H1 (cell line): ENCODE measurements around the gene NLRP7. TPM values are rescaled to one million over a fixed set of nuclear protein-coding genes. Genes with fewer than 3 reads are reported as not detected.
A peak's percentile ranks its signal among the peaks of the same experiment; 100 is the strongest.

Experiments used
- CTCF ChIA-PET: fragments of 300-600 bp; sonication (Branson Sonifier 250); formaldehyde crosslinking; loops from one replicate; lab custom pipeline; 2021; ENCODE audit not compliant: partially characterized antibody; lab: Charles Lee
- POLR2A ChIA-PET: fragments of 300-600 bp; sonication (Branson Sonifier 250); formaldehyde crosslinking; loops from one replicate; lab custom pipeline; 2021; ENCODE audit warnings: inconsistent platforms; ENCODE audit not compliant: partially characterized antibody; lab: Charles Lee
- DNase-seq, 2 experiments: peaks; one replicate each; pipeline versions ENCODE4 v3.0.0 to v3.0.0-alpha.2; 2010 to 2022; ENCODE audit warnings: low spot score in 2 of 2, low read depth in 1 of 2, mixed read lengths in 1 of 2
- FAIRE-seq: peaks from 2 replicates; lab custom pipeline; 2011; peaks lifted over from hg19 to GRCh38; lab: Jason Lieb, UNC
- H2AFZ ChIP-seq: 2 replicates; pipeline ENCODE4 v1.8.1; 2012; ENCODE audit warnings: low read length, inconsistent platforms
- H2AK5ac ChIP-seq: 2 replicates; pipeline ENCODE4 v1.6.1; 2013; ENCODE audit warnings: low read depth, low read length
- H2BK120ac ChIP-seq: replicated peaks from 2 replicates; pipeline ENCODE3; 2013; ENCODE audit warnings: low read depth, low read length, inconsistent platforms
- H2BK12ac ChIP-seq: 2 replicates; pipeline ENCODE4 v1.6.1; 2013; ENCODE audit warnings: low read depth, low read length
- H2BK15ac ChIP-seq: 2 replicates; pipeline ENCODE4 v1.6.1; 2013; ENCODE audit warnings: low read length
- H2BK20ac ChIP-seq: 2 replicates; pipeline ENCODE4 v1.6.1; 2013; ENCODE audit warnings: low read length
- H2BK5ac ChIP-seq: 2 replicates; pipeline ENCODE4 v1.6.1; 2013; ENCODE audit warnings: low read depth, low read length
- H3K14ac ChIP-seq: 2 replicates; pipeline ENCODE4 v1.6.1; 2013; ENCODE audit warnings: inconsistent platforms; ENCODE audit not compliant: insufficient read length
- H3K18ac ChIP-seq: 2 replicates; pipeline ENCODE4 v1.6.1; 2013; ENCODE audit warnings: low read length; ENCODE audit errors: extremely low read depth
- H3K23ac ChIP-seq: 2 replicates; pipeline ENCODE4 v1.6.1; 2013; ENCODE audit warnings: inconsistent platforms; ENCODE audit not compliant: insufficient read length
- H3K23me2 ChIP-seq: 2 replicates; pipeline ENCODE4 v1.6.1; 2013; ENCODE audit warnings: low read depth, low read length
- H3K27ac ChIP-seq: 2 replicates; pipeline ENCODE4 v1.6.1; 2011; ENCODE audit warnings: low read depth, low read length, inconsistent platforms
- H3K27me3 ChIP-seq, 4 experiments: replicated peaks in 1 of 4; 1 replicate in 1 of 4; 2 replicates in 3 of 4; pipeline versions ENCODE4 v1.6.1 to v1.8.1; 2011 to 2013; ENCODE audit warnings: low read length in 3 of 4, mild to moderate bottlenecking in 3 of 4, inconsistent platforms in 2 of 4, mixed read lengths in 2 of 4, moderate library complexity in 1 of 4; ENCODE audit not compliant: control insufficient read depth in 3 of 4, insufficient read depth in 3 of 4; ENCODE audit errors: extremely low read depth in 1 of 4
- H3K36me3 ChIP-seq, 4 experiments: 2 replicates each; pipeline versions ENCODE4 v1.6.1 to v1.8.1; 2011 to 2013; ENCODE audit warnings: mild to moderate bottlenecking in 4 of 4, low read length in 3 of 4, moderate library complexity in 2 of 4, control low read depth in 1 of 4, inconsistent platforms in 1 of 4; ENCODE audit not compliant: insufficient read depth in 4 of 4, control insufficient read depth in 2 of 4
- H3K4ac ChIP-seq: replicated peaks from 2 replicates; pipeline ENCODE3; 2013; ENCODE audit warnings: low read length, low read depth, mixed read lengths, inconsistent platforms; ENCODE audit not compliant: insufficient read length
- H3K4me1 ChIP-seq, 4 experiments: replicated peaks in 1 of 4; 1 replicate in 1 of 4; 2 replicates in 3 of 4; pipeline versions ENCODE4 v1.6.1 to v1.8.1; 2011 to 2013; ENCODE audit warnings: low read length in 3 of 4, inconsistent platforms in 2 of 4, mixed read lengths in 1 of 4; ENCODE audit not compliant: insufficient read depth in 4 of 4, control insufficient read depth in 3 of 4
- H3K4me2 ChIP-seq, 2 experiments: 2 replicates each; pipeline versions ENCODE4 v1.6.1 to v1.8.1; 2011 to 2013; ENCODE audit warnings: low read depth in 2 of 2, low read length in 2 of 2, control low read depth in 1 of 2, inconsistent platforms in 1 of 2, mild to moderate bottlenecking in 1 of 2; ENCODE audit not compliant: insufficient read depth in 1 of 2
- H3K4me3 ChIP-seq, 4 experiments: fragments of 200-600, 300-600 bp in 1 of 4; sonication (generic), shearing (Covaris generic), sonication (Bioruptor Twin) in 1 of 4; 2 replicates each; pipeline versions ENCODE4 v1.5.1 to v1.8.1; 2011 to 2016; ENCODE audit warnings: low read length in 4 of 4, low read depth in 3 of 4, control low read depth in 2 of 4, inconsistent platforms in 2 of 4, mild to moderate bottlenecking in 2 of 4, mixed read lengths in 1 of 4, moderate library complexity in 1 of 4; ENCODE audit not compliant: insufficient read depth in 2 of 4; ENCODE audit errors: extremely low read depth in 1 of 4
- H3K56ac ChIP-seq: replicated peaks from 2 replicates; pipeline ENCODE3; 2013; ENCODE audit warnings: low read depth, mild to moderate bottlenecking, mixed read lengths, low read length, inconsistent platforms; ENCODE audit not compliant: insufficient read length
- H3K79me1 ChIP-seq: 2 replicates; pipeline ENCODE4 v1.6.1; 2013; ENCODE audit warnings: low read depth, low read length, control low read depth
- H3K79me2 ChIP-seq, 2 experiments: 2 replicates each; pipeline versions ENCODE4 v1.6.1 to v1.8.1; 2012 to 2013; ENCODE audit warnings: low read length in 2 of 2, mild to moderate bottlenecking in 2 of 2, inconsistent platforms in 1 of 2; ENCODE audit not compliant: insufficient read depth in 2 of 2, control insufficient read depth in 1 of 2
- H3K9ac ChIP-seq, 4 experiments: replicated peaks in 1 of 4; 1 replicate in 1 of 4; 2 replicates in 3 of 4; pipeline versions ENCODE4 v1.6.1 to v1.8.1; 2011 to 2013; ENCODE audit warnings: low read depth in 3 of 4, low read length in 3 of 4, control low read depth in 2 of 4, mild to moderate bottlenecking in 2 of 4, moderate library complexity in 2 of 4, inconsistent platforms in 1 of 4; ENCODE audit errors: extremely low read depth in 1 of 4
- H3K9me3 ChIP-seq, 2 experiments: 2 replicates each; pipeline versions ENCODE4 v1.6.1 to v1.8.1; 2012 to 2013; ENCODE audit warnings: mild to moderate bottlenecking in 2 of 2, moderate library complexity in 2 of 2, control low read depth in 1 of 2, inconsistent platforms in 1 of 2, low read depth in 1 of 2, low read length in 1 of 2, mixed read lengths in 1 of 2; ENCODE audit not compliant: insufficient read depth in 2 of 2
- H4K20me1 ChIP-seq, 2 experiments: replicated peaks in 1 of 2; 2 replicates each; pipeline versions ENCODE3 to v1.8.1; 2011 to 2013; ENCODE audit warnings: inconsistent platforms in 2 of 2, low read length in 2 of 2, mild to moderate bottlenecking in 1 of 2; ENCODE audit not compliant: insufficient read depth in 2 of 2, control insufficient read depth in 1 of 2
- H4K5ac ChIP-seq: 2 replicates; pipeline ENCODE4 v1.6.1; 2013; ENCODE audit warnings: low read length, low read depth, mixed read lengths, inconsistent platforms; ENCODE audit not compliant: insufficient read length
- H4K8ac ChIP-seq: 2 replicates; pipeline ENCODE4 v1.8.0; 2013; ENCODE audit warnings: mild to moderate bottlenecking, moderate library complexity, low read length, inconsistent platforms; ENCODE audit not compliant: insufficient read depth; ENCODE audit errors: extremely low read depth
- H4K91ac ChIP-seq: replicated peaks from 2 replicates; pipeline ENCODE3; 2013; ENCODE audit warnings: low read length, mixed read lengths, inconsistent platforms; ENCODE audit not compliant: insufficient read length
- SIN3A ChIP-seq, 2 experiments: IDR thresholded peaks in 1 of 2; conservative IDR thresholded peaks in 1 of 2; 2 replicates each; pipeline ENCODE4 v1.6.1; 2011 to 2012; ENCODE audit warnings: low read length in 2 of 2, improper control_type of control experiment in 1 of 2, low read depth in 1 of 2, mild to moderate bottlenecking in 1 of 2
- SP4 ChIP-seq: IDR thresholded peaks from 2 replicates; pipeline ENCODE4 v1.6.1; 2012; ENCODE audit warnings: low read length, inconsistent platforms
- WGBS, 2 experiments: shearing (Covaris generic) in 1 of 2; methylation state at CpG; one replicate each; pipeline versions ENCODE4 v1.1.6 to v1.1.7; 2013 to 2015; ENCODE audit warnings: low lambda C conversion rate in 2 of 2, mixed read lengths in 2 of 2, inconsistent platforms in 1 of 2, low coverage in 1 of 2, missing lambda C conversion rate in 1 of 2; ENCODE audit not compliant: insufficient replicate concordance in 2 of 2, insufficient coverage in 1 of 2, insufficient read length in 1 of 2; ENCODE audit errors: extremely low coverage in 1 of 2, missing lambda C conversion rate in 1 of 2; 5-methylcytosine and 5-hydroxymethylcytosine counted together
- polyA plus RNA-seq, 7 experiments: library from polyadenylated mRNA; depleted of rRNA in 3 of 7; stranded (reverse) in 5 of 7; unstranded in 2 of 7; fragments of >200 nt in 5 of 7; fragments of 200-250 nt in 2 of 7; gene quantifications; 1 replicate in 5 of 7; 2 replicates in 1 of 7; 4 replicates in 1 of 7; pipeline versions ENCODE4 v1.2.1 to v1.2.3, GENCODE V29; 2011 to 2013; ENCODE audit warnings: missing spikeins in 2 of 7, mixed read lengths in 2 of 7
- total RNA-seq: library from RNA; stranded (reverse); fragmentation: NEBNext Ultra II Directional; extraction: Animal tissue kit (Norgen Biotek cat#: 25700); gene quantifications from 2 replicates; pipeline ENCODE4 v1.2.1, GENCODE V29; 2021

The NLRP7 gene
- total and polyA plus RNA-seq, 2 of the 8 experiments (the other 6 are each of a cell fraction or from before 2014, with no cell fraction given), result 0.91 to 1.2 TPM

- CTCF ChIA-PET, result interaction anchor here (0.7 to 1.1 kb wide), 2 partner anchors 74 to 104 kb away, joined by 3 read pairs; no protein-coding TSS in a partner anchor
- H2BK20ac ChIP-seq, result no peak overlapping the region
- no peak overlapping the region for H2BK5ac ChIP-seq
- H2AFZ ChIP-seq, result no peak overlapping the region
- no peaks in the 10 kb centered on the region for H3K27me3 ChIP-seq
- no peak overlapping the region for H2BK120ac ChIP-seq
- H4K91ac ChIP-seq, result no peak overlapping the region
- H2BK15ac ChIP-seq, result no peak overlapping the region
- H3K4me2 ChIP-seq, result no peak overlapping the region
- no peak for FAIRE-seq
- no peak overlapping the region for H3K4me3 ChIP-seq
- 0 out of 2 replicates have a peak overlapping the region, but pooled peaks have one; percentile 25 for H4K8ac ChIP-seq
- no peak overlapping the region for H3K27ac ChIP-seq
- WGBS, 2 experiments, result 95% methylated on average over 11 of the region's 11 CpGs; no CpG with 5 or more reads in 1 of the 2 experiments
- no peak overlapping the region for H4K5ac ChIP-seq
- no peak overlapping the region for H3K56ac ChIP-seq
- no peaks in the 10 kb centered on the region for H4K20me1 ChIP-seq
- POLR2A ChIA-PET, result interaction anchor here (1.0 kb wide), 1 partner anchor 59 kb away, joined by 3 read pairs; no protein-coding TSS in a partner anchor
- H3K23me2 ChIP-seq, result no peaks in the 10 kb centered on the region
- no peak overlapping the region for H2BK12ac ChIP-seq
- no peaks in the 10 kb centered on the region for H3K79me2 ChIP-seq
- no peaks in the 10 kb centered on the region for H3K36me3 ChIP-seq
- no peak overlapping the region for H3K23ac ChIP-seq
- DNase-seq, result no peak
- H2AK5ac ChIP-seq, result no peak overlapping the region
- no peak overlapping the region for H3K14ac ChIP-seq
- no peaks in the 10 kb centered on the region for H3K79me1 ChIP-seq
- H3K9me3 ChIP-seq, result no peaks in the 10 kb centered on the region; a peak in 1 of 4 replicates
- no peak overlapping the region for H3K18ac ChIP-seq
- H3K4me1 ChIP-seq, result peaks cover 0 to 2% (median 1%) of the 10 kb centered on the region in 4 experiments; a peak in 2 of 7 replicates
- no peak overlapping the region for H3K4ac ChIP-seq
- TF ChIP-seq SP4 (no peak), SIN3A (conservative IDR thresholded peaks at IDR 0.05 in 1 of 2, IDR thresholded peaks at IDR 0.05 in 1 of 2; ENCODE audit: low read depth in 1 of 2, low read length in 2 of 2) (no peak)
- no peak overlapping the region for H3K9ac ChIP-seq
Observed at GRCh38 chr19:54955376-54955775, 8.0 kb upstream of the NLRP7 start.
